NCI-H128 (cell line): ENCODE measurements around the gene CCDC85C.

ENCODE experiments used
- DNase-seq: peaks from one replicate; lab custom pipeline; 2025; ENCODE audit not compliant: unreplicated experiment; lab: John Stamatoyannopoulos, UW

CCDC85C gene

DNA sequence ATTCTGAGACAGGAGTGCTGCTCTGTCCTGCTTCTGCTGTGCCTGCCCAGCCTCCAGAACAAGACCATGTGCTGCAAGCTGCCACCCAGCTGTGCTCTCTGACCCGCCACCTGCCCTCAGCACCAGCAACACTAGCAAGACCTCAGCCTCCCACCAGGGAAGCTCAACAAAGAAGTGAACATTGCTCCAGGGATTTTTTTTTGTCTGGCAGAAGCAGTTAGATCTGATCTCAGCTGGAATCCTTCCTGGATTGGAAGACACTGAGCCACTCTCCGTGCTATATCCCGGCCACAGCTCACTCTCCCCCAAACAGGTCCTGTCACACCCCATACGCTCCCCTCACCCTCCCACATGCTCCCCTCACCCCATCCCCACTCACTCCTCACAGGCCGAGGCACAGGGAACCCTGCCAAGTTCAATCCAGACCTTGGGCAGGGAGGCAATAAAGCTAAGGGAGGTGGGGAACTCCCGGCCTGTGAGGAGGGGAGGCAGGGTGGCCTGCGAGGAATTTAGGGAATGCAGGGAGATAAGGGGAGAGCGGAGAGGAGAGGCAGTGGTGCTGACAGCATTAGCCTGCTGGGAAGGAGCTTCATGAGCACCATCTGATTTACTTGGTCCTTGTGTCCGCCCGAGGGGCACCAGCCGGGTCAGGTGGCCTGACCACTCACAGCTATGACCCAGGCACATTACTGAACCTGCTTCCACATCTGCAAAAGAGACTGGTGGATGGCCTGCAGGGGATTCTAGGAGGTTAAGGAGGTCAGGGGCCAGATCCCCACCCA lies 29.7 kb downstream of the CCDC85C start:
- DNase-seq: no peak

DNA sequence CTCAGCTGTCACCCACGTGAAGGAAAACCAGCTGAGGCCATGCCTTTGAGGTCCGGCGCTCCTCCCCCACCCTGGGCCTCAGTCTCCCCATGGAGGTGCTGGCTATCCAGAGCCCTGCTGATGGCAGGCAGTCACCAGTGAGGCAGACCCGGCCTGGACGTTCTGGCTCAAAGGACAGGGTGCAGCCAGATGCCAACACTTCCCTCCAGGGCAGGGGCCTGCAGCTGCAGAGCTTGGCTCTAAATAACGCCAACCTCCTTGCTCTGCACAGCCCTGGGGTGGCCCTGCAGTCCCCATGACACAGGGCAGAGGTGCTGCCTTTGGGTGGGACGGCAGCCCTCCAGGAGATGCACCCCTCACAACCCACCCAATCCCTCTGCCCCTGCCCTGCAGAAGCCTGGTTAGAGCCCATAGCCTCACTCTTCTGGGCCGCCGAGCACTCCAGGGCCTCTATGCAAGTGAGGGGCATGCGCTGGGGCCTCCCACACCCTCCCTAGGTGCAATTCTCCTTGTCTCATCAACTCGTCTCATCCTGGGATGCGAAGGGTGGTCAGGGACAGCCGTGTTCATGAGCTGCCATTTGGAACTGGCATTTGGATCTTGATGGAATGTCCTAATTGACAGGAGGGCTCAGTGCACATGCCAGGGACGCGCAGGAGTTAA lies 30.4 kb downstream of the CCDC85C start:
- DNase-seq: no peak

DNA sequence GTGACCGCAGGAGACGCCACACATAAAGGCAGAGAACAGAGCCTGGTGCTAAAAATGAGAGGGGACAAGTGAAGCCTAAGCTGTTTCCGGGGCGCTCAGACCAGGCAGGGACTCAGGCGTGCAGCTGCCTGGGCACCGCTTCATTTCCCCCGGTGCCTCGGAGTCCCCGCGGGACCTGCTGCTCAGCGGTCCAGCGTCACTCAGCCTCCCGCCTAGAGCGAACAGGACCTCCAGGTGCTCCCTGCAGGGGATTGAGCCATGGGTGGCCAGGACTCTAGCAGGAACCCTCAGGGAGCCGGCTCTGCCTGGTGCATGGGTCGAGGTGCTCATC lies 31.0 kb downstream of the CCDC85C start:
- DNase-seq: no peak

DNA sequence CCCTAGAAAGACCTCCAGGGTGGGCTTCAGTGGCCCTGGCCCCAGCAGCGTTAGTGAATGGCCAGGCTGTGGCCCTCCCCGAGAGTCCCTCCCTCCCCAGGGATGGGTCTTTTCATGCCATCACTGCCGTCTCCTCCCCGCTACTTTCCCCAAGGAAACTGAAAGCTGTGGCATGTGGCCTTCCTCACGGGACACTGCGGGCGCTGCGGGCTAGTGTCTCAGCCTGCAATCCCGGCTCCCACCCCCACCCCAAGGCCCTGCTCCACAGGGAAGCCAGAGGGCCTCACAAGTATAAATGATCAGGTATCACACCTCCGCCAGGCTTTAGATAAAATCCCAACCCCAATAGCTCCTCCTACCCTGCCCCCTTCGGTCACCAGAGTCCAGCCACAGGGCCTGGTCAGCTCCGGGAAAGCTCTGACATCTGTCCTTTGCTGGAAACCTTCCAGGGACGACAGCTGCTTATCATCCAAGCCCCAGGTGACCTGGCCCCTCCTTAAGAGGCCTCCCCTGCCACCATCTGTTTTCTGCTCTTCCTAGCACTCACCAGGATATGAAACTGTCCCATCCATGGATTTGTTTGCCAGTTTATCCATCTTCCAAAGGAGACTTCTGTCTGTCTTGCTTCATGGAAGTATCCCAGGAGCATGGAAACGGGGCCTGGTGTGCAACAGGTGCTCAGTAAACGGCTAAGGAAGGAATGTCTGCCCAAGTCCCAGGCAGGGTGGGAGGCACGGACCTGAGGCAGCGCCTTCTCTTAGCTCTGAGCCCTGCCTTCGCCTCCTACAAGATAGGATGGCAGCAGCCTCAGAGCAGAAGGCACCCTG lies 31.6 kb downstream of the CCDC85C start:
- DNase-seq: no peak

DNA sequence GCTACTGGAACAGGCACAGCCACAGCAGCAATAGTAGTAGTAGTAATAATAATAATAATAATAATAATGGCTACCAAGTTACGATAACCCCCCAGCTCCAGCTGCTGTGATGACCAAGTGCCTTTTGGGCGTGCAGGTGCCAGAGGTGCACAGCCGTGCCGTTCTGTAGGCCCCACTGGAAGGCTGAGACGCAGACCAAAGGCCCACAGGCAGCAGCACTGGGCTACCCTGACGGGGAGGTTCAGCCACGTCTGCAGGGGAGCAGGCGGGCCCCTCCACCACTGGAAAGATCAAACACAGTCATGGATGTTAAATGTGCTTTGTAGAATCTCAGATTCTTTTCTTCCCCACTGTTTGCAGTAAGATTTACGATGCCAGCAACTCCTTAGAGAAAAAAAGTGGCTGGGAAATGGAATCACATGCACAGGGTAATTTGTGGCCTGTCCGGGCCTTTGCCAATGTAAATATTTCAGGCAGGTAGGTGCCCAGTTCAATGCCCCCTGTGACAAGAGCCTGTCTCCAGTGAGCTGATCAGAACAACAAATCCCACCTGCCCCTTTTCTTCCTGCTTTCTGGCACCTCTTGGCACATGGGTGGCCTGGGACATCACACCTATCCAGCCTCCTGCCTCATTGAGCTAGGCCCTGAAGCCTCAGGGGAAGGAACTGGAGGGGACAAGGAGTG lies 32.6 kb downstream of the CCDC85C start:
- DNase-seq: no peak

DNA sequence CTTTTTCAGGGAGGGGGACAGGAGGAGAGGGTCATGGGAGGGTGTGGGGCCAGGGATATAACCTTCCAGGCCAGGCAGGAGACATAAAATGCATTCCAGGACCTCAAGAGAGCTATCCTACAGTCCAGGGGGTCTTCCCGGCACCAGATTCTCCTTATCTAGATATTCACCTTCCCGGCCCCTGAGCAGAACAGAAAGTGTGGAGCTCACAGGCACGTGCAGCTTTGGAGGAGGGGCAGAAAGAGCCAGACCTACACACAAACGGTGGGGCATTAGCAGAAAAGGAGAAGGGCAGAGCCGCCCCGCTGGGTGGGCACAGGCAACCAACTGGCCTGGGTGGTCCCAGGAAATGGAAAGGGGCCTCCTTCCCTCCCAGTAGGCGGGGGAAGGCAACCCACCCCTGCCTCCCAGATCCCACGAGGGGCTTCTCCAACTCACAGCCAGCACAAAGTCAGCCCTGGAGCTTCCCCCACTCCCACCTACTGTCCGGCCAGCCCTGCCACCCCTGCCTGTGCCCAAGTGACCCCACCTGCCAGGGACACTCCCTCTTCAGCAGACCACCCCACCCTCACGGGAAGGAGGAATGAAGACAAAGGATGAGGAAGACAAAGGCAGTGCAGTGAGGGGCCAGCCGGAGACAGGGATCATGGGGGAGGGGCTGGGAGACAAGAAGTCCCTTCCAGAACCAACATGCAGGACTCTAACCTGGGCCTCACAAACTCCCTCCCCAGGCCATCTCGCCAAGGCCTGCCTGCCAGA lies 33.3 kb downstream of the CCDC85C start:
- DNase-seq: no peak

DNA sequence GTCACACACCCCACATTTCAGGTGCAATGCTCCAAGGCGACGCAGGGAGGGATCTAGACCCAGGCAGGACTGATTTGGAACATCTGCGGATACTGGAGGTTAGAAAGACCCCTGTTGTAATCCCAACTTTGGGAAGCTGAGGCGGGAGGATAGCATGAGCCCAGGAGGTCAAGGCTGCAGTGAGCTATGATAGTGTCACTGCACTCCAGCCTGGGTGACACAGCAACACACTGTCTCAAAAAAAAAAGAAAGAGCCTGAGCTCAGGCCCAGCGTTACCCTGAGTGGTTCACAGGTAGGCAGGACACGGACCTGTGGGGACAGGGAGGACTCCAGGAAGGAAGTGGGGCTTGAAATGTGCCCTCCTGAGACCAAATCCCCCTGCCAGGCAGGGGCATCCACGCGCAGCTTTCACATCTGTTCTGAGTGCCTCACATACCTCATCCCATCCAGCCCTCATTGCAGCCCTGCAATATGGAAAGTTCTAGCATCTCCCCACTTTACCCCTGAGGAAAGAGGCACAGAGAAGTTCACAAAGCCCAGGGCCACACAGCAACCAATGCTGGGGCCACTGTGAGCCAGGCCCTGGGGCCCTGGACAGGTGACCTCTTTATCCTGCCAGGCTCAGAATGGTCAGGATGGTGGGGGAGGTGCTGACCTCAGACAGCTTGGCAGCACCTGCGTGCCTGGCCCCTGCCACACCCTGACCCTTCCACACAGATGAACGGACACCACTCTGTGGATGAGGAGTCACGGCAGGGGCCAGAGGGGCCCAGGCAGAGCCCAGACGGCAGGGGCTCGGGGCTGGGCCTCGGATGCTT lies 34.1 kb downstream of the CCDC85C start:
- DNase-seq: no peak

DNA sequence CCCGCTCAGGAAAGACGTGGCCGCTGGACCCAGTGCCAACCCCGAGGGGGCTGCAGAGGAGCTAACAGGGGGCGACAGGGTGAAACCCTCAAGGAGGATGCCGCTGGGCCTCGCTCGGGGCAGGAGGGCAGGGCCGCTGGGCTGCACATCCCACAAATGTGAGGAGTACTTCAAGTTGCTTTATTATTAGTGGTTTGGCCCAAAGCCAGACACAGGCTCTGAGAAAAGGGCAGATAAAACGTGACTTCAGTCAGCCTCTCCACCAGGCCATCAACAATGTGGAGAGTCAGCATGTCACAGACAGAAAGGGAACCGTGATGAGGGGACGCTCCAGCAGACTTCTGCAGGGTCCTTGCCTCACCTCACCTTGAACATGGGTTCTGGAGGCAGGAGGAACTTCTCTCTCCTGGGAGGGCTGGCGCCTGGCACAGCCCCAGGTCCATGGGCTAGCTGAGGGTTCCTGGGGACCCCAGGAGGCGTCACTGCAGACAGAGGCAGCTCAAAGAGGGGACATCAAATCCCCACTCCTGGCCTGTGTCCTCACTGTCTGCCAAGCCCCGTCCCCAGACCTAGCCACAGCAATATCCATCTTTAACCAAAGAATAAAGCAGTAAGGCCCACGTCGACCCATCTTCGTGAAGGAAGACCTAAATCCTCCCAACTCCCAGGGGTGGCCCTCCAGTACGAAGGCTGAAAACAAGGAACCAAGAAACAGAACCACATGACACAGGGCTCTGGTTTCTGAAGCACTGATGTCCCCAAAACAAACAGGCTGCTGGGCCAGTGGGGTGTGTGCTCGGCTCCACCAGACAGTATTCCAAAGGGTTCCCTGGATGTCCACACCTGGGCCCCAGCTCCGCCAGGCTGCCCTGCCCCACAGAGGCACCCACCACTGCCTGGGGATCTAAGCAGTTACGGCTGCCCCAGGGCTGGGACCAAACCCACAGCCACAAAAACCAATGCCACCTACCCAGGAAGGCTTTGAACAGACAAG lies 35.1 kb downstream of the CCDC85C start:
- DNase-seq: peak; percentile 89

DNA sequence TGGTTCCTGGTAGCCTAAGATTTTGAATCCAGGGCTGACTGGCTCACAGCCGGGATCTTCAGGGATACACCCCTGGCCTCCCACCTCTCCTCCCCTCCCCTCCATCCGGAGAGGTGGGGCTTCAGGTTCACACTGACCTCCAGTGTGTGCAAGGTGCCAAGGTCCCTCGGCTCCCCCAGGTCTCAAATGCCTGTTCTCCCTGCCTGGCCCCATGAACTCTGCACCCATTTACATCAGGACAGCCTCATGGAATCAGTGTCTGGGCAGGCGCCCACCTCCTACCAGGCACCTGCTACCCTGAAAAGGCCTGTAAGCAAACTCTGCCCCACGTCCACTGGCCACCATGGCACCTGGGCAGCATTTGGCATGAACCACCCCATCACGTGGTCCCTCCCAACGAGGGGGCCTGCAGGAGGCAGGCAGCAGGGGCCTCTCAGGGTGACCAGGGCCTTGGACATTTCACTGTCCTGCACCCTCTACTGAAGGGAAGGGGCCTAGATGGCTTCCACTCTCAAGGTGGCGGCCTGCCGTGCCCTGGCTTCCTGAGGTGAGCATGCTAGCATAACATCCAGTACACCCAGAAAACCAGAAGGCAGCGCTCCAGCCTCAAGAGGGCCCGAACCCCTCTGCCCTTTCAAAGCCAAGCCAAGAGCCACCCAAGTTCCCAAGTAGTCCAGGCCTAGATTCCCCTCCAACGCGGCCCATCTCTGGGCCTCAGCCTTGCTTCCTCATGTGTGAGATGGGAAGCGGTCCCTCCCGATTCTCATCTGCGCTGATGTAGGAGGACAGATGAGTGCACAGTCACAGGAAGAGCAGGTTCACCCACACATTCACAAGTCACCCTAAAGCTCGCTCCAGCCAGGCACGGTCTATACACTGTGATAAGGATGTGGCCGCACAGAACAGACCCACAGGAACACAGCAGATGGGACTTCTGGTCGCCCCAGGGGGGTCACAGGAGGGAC lies 37.3 kb downstream of the CCDC85C start:
- no peak for DNase-seq

DNA sequence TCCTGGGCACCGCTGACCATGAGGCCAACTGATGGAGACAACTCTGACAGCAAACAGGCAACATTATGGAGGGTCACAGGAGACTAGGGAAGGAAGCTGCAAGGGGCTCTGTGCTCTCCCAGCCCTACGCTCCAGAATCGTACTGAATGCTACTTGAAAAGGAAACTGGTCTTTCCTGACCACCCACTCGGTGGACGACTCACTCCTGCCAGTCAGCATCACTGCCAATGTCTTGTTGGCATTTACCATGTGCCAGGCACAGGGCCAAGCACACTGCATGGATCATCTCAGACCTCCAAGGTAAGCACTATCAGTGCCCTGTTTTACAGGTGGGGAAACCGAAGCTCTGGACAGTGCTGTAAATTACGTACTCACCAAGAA lies 38.0 kb downstream of the CCDC85C start:
- DNase-seq: no peak

DNA sequence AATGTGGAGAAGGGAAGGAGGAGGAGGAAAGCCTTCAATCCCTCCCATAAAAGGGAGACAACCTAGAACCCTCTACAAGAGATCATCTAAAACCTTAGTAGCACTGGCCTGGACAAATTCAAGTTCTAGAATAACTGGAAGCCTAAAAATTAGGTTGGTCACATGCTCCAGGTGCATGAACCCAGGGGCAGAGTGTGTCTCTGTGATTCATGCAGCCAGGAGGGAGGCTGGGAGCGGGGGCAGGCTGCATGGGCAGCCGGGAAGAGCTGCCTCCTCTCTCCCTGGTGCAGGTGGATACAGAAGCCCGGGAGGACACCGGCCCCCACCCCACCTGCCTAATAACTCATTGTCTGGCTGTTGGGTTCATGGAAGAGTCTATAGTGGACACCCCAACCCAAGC lies 38.6 kb downstream of the CCDC85C start:
- no peak for DNase-seq

DNA sequence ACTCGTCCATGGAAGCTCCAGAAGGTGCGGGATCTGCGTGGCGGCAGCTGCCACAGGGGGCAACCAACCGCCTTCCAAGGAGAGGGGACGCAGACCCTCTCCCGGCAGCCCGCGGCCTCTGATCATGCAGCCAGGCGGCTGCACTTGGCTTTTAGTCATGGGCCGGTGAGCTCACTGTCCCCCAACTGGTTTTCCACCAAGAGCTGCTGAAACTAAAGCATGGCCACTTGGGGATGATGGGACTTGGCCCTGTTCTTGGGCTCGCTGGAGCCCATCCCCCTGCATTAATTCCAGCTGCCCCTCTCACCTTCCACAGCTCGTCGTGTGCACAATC lies 39.1 kb downstream of the CCDC85C start:
- no peak for DNase-seq

DNA sequence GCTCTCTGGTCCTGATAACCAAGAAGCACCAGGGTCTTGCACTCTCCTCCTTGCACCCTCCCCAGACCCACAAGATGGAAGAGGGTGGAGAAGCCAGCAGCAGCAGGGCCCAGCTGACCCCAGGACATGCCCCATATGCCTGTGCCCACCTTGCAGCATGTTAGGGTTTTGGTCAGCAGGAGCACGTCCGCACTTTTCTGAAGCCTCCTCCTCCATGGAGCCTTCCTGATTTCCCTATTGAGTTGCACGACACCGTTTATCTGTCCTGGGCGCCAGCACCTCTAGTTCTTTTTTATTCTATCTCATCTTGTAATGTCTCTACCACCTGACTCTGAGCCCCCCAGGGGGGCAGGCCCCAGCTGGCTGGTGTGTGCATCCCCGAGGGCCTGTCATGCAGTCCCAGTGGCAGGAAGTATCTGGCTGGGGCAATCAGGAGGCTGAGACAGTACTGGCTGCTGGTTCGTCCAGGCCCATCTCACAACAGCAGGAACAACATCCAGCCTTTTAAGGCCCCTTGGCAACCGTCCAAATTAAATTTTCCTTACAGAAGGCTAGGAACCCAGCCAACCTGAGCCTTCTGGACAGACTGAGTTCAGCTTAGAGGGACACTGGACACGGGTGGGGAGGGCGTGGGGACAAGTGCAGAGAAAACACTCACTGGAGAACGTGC lies 39.6 kb downstream of the CCDC85C start:
- peak; percentile 49 for DNase-seq

DNA sequence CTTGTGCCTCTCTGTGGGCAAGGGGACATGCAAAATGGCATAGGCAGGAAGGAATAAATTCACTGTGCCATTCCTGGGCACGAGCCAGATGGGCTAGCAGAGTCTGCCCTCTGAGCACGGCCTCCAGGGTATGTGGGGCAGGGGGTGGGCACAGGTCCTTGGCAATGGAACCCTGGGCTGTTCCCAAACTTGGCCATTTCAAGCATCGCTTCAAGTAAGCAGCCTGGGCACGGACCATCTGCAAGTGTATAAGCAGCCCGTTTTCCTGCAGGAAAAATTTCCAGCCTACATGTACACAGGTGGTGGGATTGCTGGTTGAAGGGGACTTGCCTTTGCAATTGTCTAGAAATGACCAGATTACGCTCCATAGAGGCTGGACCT lies 40.3 kb downstream of the CCDC85C start:
- DNase-seq: no peak

DNA sequence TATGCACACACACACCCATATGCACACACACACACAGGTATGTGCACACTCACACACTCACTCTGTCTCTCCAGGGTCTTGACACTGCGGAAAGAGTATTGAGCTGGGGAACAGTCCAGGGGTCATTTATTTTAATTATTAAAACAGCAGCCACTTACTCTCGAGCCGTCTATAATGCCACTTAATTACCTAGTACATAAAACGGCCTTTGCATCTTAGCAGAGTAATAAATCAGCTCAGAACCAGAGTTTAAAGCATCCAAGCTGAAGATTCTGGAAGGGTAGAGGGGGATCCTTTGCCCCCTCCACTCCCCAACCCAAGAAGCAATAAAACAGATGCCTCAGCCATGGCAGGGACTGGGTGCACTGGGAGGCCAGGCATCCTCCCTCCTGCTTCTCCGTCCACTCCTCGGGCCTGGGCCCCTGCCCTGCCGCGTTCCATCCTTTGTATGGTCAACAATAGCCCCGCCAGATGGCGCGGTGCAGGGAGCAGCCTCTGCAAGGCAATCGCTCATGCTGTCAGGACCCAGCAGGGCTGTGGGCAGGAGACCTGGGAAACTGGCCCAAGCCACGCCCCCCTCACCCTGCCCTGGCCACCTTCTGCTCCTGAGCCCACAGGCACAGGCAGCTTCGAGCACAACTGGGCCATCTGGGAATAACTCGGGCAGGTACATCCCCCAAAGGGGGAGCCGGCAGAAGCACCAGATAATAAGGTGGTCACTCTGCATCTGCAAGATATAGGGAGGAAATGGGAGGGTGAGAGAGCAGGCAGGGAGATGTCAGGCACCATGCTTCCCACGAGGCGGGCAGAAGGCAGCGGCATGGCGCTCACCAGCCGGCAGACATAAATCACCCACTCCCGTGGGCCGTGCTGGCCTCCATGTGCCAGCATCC lies 40.9 kb downstream of the CCDC85C start:
- no peak for DNase-seq

DNA sequence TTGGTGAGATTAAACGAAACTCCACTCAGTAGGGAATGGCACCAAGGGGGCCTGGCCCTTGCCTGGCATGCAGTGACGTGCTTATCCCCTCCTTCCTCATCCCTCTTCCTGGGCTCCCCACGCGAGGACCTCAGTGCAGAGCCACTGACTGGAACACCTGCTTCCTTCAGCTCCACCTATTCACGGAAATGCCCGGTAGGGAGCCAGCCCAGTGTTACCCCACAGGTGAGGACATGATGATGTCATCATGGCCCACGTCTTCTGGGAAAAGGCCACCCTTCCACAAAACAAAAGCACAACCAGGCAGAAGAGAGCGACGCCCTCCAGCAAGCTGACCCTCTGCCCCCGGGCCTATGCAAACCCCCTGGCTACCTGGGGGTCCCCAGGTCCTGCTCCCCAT lies 42.1 kb downstream of the CCDC85C start:
- no peak for DNase-seq
